GM23338 (cell line): ENCODE data around the gene DYSF. TPM values are rescaled to one million over a fixed set of nuclear protein-coding genes. Genes with fewer than 3 reads are reported as not detected.
"Not testable (repeated sequence)": the region's sequence is repeated elsewhere in the genome, so short reads cannot be mapped to it uniquely, and the experiment has no call there.

Experiments used
- ATAC-seq: fragments of 200-7000 bp; cut with Tn5 transposase; 3 replicates; pipeline ENCODE4 v1.9.1; 2020
- DNase-seq: peaks from one replicate; pipeline ENCODE4 v3.0.0-alpha.2; 2015; ENCODE audit warnings: low spot score
- H2AFZ ChIP-seq: fragments of 200-600 bp; sonication (generic); 2 replicates; pipeline ENCODE4 v1.8.0; 2016; ENCODE audit warnings: antibody characterized with exemption, mild to moderate bottlenecking, moderate library complexity
- H3F3A ChIP-seq: fragments of 200-600 bp; sonication (generic); replicated peaks from 2 replicates; pipeline ENCODE4 v1.8.0; 2017; ENCODE audit warnings: antibody characterized with exemption, mixed run types, low read depth
- H3K27ac ChIP-seq: fragments of 200-600 bp; sonication (generic); 2 replicates; pipeline ENCODE4 v1.6.1; 2016; ENCODE audit warnings: low read depth
- H3K27me3 ChIP-seq: fragments of 200-600 bp; sonication (generic); 2 replicates; pipeline ENCODE4 v1.8.0; 2016; ENCODE audit warnings: mild to moderate bottlenecking, mixed run types, moderate library complexity; ENCODE audit not compliant: insufficient read depth
- H3K36me3 ChIP-seq: fragments of 200-600 bp; sonication (generic); 2 replicates; pipeline ENCODE4 v1.8.0; 2016; ENCODE audit warnings: mild to moderate bottlenecking; ENCODE audit not compliant: insufficient read depth
- H3K4me1 ChIP-seq: fragments of 200-600 bp; sonication (generic); 2 replicates; pipeline ENCODE4 v1.8.0; 2016; ENCODE audit warnings: mild to moderate bottlenecking, moderate library complexity; ENCODE audit not compliant: insufficient read depth
- H3K4me2 ChIP-seq: fragments of 200-600 bp; sonication (generic); 2 replicates; pipeline ENCODE4 v1.7.1; 2017; ENCODE audit warnings: mixed run types
- H3K4me3 ChIP-seq: fragments of 200-600 bp; sonication (generic); 2 replicates; pipeline ENCODE4 v1.6.1; 2016; ENCODE audit warnings: mixed run types
- H3K79me2 ChIP-seq: fragments of 200-600 bp; sonication (generic); replicated peaks from 2 replicates; pipeline ENCODE4 v1.8.0; 2017; ENCODE audit warnings: mild to moderate bottlenecking; ENCODE audit not compliant: insufficient read depth
- H3K9me2 ChIP-seq: fragments of 200-600 bp; sonication (generic); 2 replicates; pipeline ENCODE4 v1.8.0; 2017; ENCODE audit not compliant: insufficient read depth
- H4K20me1 ChIP-seq: fragments of 200-600 bp; sonication (generic); replicated peaks from 2 replicates; pipeline ENCODE4 v1.8.0; 2017; ENCODE audit warnings: mild to moderate bottlenecking; ENCODE audit not compliant: insufficient read depth
- H3K27ac Mint-ChIP-seq: 2 replicates; pipeline ENCODE4 v1.8.0; 2020; ENCODE audit warnings: inconsistent platforms, mild to moderate bottlenecking, moderate library complexity, mixed read lengths
- H3K27me3 Mint-ChIP-seq: 3 replicates; pipeline ENCODE4 v1.8.0; 2022; ENCODE audit warnings: low read depth, mild to moderate bottlenecking, moderate library complexity, mixed read lengths, inconsistent platforms; ENCODE audit not compliant: insufficient read depth, poor library complexity
- H3K36me3 Mint-ChIP-seq: 3 replicates; pipeline ENCODE4 v1.8.0; 2021; ENCODE audit warnings: low read depth, mild to moderate bottlenecking, inconsistent platforms, moderate library complexity, mixed read lengths
- H3K4me1 Mint-ChIP-seq: 3 replicates; pipeline ENCODE4 v1.8.0; 2020; ENCODE audit warnings: mild to moderate bottlenecking, inconsistent platforms, mixed read lengths
- H3K4me3 Mint-ChIP-seq: 3 replicates; pipeline ENCODE4 v1.8.0; 2021; ENCODE audit warnings: moderate library complexity, mild to moderate bottlenecking, inconsistent platforms, mixed read lengths
- H3K9me3 Mint-ChIP-seq: 3 replicates; pipeline ENCODE4 v1.8.0; 2020; ENCODE audit warnings: moderate library complexity, mild to moderate bottlenecking, inconsistent platforms, mixed read lengths
- CREB1 ChIP-seq: fragments of 250-450 bp; sonication (Bioruptor Pico); IDR thresholded peaks from 2 replicates; pipeline ENCODE4 v1.5.0; 2020; ENCODE audit warnings: low read depth, mild to moderate bottlenecking, moderate library complexity
- EZH2 ChIP-seq: fragments of 200-600 bp; sonication (generic); IDR thresholded peaks from one replicate; pipeline ENCODE4 v1.8.0; 2017; ENCODE audit warnings: antibody characterized with exemption, mild to moderate bottlenecking, low read depth; ENCODE audit not compliant: unreplicated experiment
- EZH2phosphoT487 ChIP-seq: fragments of 200-600 bp; sonication (generic); IDR thresholded peaks from one replicate; pipeline ENCODE4 v1.8.1; 2018; ENCODE audit warnings: antibody characterized with exemption; ENCODE audit not compliant: unreplicated experiment
- JUNB ChIP-seq: IDR thresholded peaks from one replicate; pipeline ENCODE4 v1.6.1; 2016; ENCODE audit warnings: antibody characterized with exemption; ENCODE audit not compliant: unreplicated experiment
- NANOG ChIP-seq: IDR thresholded peaks from 2 replicates; pipeline ENCODE4 v1.6.1; 2016; ENCODE audit warnings: antibody characterized with exemption, borderline replicate concordance
- REST ChIP-seq: IDR thresholded peaks from one replicate; pipeline ENCODE4 v1.6.1; 2018; ENCODE audit warnings: antibody characterized with exemption; ENCODE audit not compliant: unreplicated experiment
- STAT1 ChIP-seq: IDR thresholded peaks from one replicate; pipeline ENCODE4 v1.6.1; 2016; ENCODE audit warnings: antibody characterized with exemption; ENCODE audit not compliant: unreplicated experiment
- ZNF114 ChIP-seq: fragments of 250-450 bp; sonication (Bioruptor Pico); IDR thresholded peaks from 2 replicates; pipeline ENCODE4 v1.5.0; 2020; ENCODE audit warnings: mild to moderate bottlenecking, moderate library complexity
- ZNF331 ChIP-seq: fragments of 250-450 bp; sonication (Bioruptor Pico); IDR thresholded peaks from 2 replicates; pipeline ENCODE4 v1.5.0; 2020; ENCODE audit warnings: low read depth, mild to moderate bottlenecking, moderate library complexity
- polyA plus RNA-seq: library from polyadenylated mRNA; unstranded; fragments of >200 nt; fragmentation: Nextera tagmentation; extraction: Ambion mirVana; gene quantifications from 2 replicates; pipeline ENCODE4 v1.2.1, GENCODE V29; 2016
- total RNA-seq: library from RNA; depleted of rRNA; stranded (reverse); fragments of >200 nt; shearing (Covaris generic); gene quantifications from 2 replicates; pipeline ENCODE4 v1.2.3, GENCODE V29; 2014
- TF ChIP-seq, protein P1 (sequence below), 2 experiments: fragments of 200-600 bp in 1 of 2; sonication (generic) in 1 of 2; conservative IDR thresholded peaks; 2 replicates each; pipeline versions ENCODE4 v1.5.1 to v1.6.1; 2016 to 2017; ENCODE audit warnings: antibody characterized with exemption in 2 of 2, low read depth in 2 of 2, mild to moderate bottlenecking in 2 of 2, moderate library complexity in 1 of 2
- TF ChIP-seq, protein P2 (sequence below): IDR thresholded peaks from 2 replicates; pipeline ENCODE4 v1.6.1; 2016; ENCODE audit warnings: antibody characterized with exemption

DYSF gene
- total and polyA plus RNA-seq, 2 experiments from 2014 or later, result 7.3 to 21.3 TPM

DNA sequence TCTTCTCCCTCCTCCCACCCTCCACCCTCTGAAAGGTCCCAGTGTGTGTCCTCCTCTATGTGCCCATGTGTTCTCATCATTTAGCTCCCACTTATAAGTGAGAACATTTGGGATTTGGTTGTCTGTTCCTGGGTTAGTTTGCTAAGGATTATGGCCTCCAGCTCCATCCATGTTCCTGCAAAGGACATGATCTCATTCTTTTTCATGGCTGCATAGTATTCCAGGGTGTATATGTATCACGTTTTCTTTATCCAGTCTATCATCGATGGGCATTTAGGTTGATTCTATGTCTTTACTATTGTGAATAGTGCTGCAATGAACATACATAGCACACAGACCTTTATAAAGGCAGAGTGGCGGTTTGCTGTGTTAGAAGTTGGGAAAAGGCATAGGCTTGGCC is 38.2 kb downstream of the DYSF start:
- not testable (repeated sequence) for H3K9me3 Mint-ChIP-seq, H2AFZ ChIP-seq, H3K27me3 ChIP-seq, H3K27ac Mint-ChIP-seq, H3K79me2 ChIP-seq, H3K27ac ChIP-seq, ATAC-seq, H3K27me3 Mint-ChIP-seq, H3K9me2 ChIP-seq, H3K4me2 ChIP-seq, H3K4me1 ChIP-seq, H4K20me1 ChIP-seq, H3K36me3 ChIP-seq, H3K4me3 Mint-ChIP-seq, H3K4me3 ChIP-seq, DNase-seq, H3F3A ChIP-seq, H3K36me3 Mint-ChIP-seq
- H3K4me1 Mint-ChIP-seq, result peaks cover 18% of the 10 kb centered on the region

- Mint-ChIP-seq H3K4me1 (peaks cover 21% of the 10 kb centered on the region), H3K4me3 (no peak overlapping the region), H3K9me3 (no peaks in the 10 kb centered on the region), H3K27ac (no peak overlapping the region), H3K27me3 (peaks cover 6% of the 10 kb centered on the region), H3K36me3 (no peaks in the 10 kb centered on the region)
- ATAC-seq, result no peak
- no peaks in the 10 kb centered on the region for H3K27me3 ChIP-seq
- 0 out of 2 replicates have a peak, but pooled peaks cover 8% of the 10 kb centered on the region for H4K20me1 ChIP-seq
- no peak overlapping the region for H2AFZ ChIP-seq
- no peak overlapping the region for H3K4me2 ChIP-seq
- no peak overlapping the region for H3K4me3 ChIP-seq
- H3F3A ChIP-seq, result 0 out of 2 replicates have a peak, but pooled peaks cover 4% of the 10 kb centered on the region
- H3K79me2 ChIP-seq, result no peaks in the 10 kb centered on the region
- no peaks in the 10 kb centered on the region for H3K4me1 ChIP-seq
- H3K9me2 ChIP-seq, result 0 out of 2 replicates have a peak, but pooled peaks cover 3% of the 10 kb centered on the region
- DNase-seq, result no peak
- H3K27ac ChIP-seq, result no peak overlapping the region
- no peaks in the 10 kb centered on the region for H3K36me3 ChIP-seq
- TF ChIP-seq EZH2 (no peak), CREB1 (CRISPR knock-in tag) (no peak), ZNF114 (CRISPR knock-in tag) (no peak), JUNB (no peak), EZH2phosphoT487 (no peak), ZNF331 (CRISPR knock-in tag) (no peak)
- TF ChIP-seq, protein P1, sequence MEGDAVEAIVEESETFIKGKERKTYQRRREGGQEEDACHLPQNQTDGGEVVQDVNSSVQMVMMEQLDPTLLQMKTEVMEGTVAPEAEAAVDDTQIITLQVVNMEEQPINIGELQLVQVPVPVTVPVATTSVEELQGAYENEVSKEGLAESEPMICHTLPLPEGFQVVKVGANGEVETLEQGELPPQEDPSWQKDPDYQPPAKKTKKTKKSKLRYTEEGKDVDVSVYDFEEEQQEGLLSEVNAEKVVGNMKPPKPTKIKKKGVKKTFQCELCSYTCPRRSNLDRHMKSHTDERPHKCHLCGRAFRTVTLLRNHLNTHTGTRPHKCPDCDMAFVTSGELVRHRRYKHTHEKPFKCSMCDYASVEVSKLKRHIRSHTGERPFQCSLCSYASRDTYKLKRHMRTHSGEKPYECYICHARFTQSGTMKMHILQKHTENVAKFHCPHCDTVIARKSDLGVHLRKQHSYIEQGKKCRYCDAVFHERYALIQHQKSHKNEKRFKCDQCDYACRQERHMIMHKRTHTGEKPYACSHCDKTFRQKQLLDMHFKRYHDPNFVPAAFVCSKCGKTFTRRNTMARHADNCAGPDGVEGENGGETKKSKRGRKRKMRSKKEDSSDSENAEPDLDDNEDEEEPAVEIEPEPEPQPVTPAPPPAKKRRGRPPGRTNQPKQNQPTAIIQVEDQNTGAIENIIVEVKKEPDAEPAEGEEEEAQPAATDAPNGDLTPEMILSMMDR (conservative IDR thresholded peaks at IDR 0.05; ENCODE audit: low read depth in 2 of 2), result no peak
These were observed 38.8 kb downstream of the DYSF start for GRCh38 chr2:71492112-71492511.

DNA sequence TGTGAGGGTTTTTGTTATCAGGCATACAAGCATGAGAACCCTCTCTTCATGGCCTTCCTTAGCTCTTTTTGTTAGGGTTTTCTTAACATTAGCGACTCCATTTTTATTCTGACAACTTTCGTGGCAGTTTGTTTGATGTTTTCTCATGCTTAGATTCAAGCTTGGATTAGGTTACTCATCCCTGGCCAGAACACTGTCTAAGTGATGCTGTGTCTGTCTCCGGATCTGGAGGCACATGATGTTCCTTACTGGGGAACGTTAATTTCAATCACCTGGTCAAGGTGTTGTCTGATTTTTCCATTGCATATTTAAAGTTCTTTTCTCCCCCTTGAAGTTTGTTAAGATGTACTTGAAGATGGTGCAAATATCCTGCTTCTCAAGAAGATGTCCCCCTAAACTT is 40.7 kb downstream of the DYSF start:
- H3K27ac Mint-ChIP-seq, result no peak overlapping the region
- Histone ChIP-seq H3K27ac (no peak overlapping the region), H3K36me3 (no peaks in the 10 kb centered on the region), H2AFZ (no peak overlapping the region), H3K4me3 (no peak overlapping the region), H3K27me3 (no peaks in the 10 kb centered on the region), H4K20me1 (0 out of 2 replicates have a peak, but pooled peaks cover 8% of the 10 kb centered on the region), H3K9me2 (0 out of 2 replicates have a peak, but pooled peaks cover 3% of the 10 kb centered on the region), H3K4me1 (no peaks in the 10 kb centered on the region), H3F3A (0 out of 2 replicates have a peak, but pooled peaks cover 4% of the 10 kb centered on the region), H3K4me2 (no peak overlapping the region), H3K79me2 (no peaks in the 10 kb centered on the region)
- no peak overlapping the region for H3K4me3 Mint-ChIP-seq
- H3K27me3 Mint-ChIP-seq, result peaks cover 8% of the 10 kb centered on the region
- no peak for ATAC-seq
- peaks cover 26% of the 10 kb centered on the region for H3K4me1 Mint-ChIP-seq
- no peaks in the 10 kb centered on the region for H3K36me3 Mint-ChIP-seq
- H3K9me3 Mint-ChIP-seq, result no peaks in the 10 kb centered on the region
- no peak for DNase-seq
- TF ChIP-seq, protein P1 (conservative IDR thresholded peaks at IDR 0.05; ENCODE audit: low read depth in 2 of 2), result no peak
- TF ChIP-seq JUNB, result no peak
- TF ChIP-seq EZH2, result no peak
- no peak for TF ChIP-seq EZH2phosphoT487
- TF ChIP-seq STAT1, result no peak
- TF ChIP-seq, protein P2, sequence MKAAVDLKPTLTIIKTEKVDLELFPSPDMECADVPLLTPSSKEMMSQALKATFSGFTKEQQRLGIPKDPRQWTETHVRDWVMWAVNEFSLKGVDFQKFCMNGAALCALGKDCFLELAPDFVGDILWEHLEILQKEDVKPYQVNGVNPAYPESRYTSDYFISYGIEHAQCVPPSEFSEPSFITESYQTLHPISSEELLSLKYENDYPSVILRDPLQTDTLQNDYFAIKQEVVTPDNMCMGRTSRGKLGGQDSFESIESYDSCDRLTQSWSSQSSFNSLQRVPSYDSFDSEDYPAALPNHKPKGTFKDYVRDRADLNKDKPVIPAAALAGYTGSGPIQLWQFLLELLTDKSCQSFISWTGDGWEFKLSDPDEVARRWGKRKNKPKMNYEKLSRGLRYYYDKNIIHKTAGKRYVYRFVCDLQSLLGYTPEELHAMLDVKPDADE, result no peak
- no peak for TF ChIP-seq CREB1 (CRISPR knock-in tag)
- TF ChIP-seq ZNF114 (CRISPR knock-in tag), result no peak
- no peak for TF ChIP-seq NANOG
- TF ChIP-seq REST, result no peak
